ENCODE results near the gene CMSS1. TPM values are rescaled to one million over a fixed set of nuclear protein-coding genes. Genes with fewer than 3 reads are reported as not detected.

The CMSS1 gene
- total RNA-seq, 1 donor from 2014 or later: 8.2 TPM

DNA sequence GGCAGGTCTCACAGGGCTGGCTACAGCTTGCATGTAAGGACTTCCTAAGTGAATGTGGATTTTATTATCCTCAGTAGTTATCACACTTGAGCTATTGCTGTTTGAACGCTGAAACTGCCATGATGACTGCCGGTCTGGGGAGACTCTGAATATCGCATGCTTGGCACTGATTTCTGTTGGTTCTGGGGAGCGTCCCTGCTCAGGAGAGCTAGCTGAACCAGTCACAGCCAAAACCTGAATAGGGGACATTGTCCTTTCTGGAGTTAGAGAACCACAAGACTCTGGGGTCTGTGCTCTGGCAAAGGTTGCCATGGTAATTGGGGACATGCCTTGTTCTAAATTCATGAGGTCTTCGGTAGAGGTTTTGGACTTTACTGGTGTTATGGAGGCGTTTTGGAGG lies 30.8 kb downstream of the CMSS1 start:
- DNase-seq (ENCODE audit: low spot score in 2 of 2): no peak
- no peak for FAIRE-seq

- no peak for DNase-seq (ENCODE audit: low spot score in 2 of 2)
- FAIRE-seq: no peak
Observed at GRCh38 chr3:99850608-99851007, 32.9 kb downstream of the CMSS1 start.

DNA sequence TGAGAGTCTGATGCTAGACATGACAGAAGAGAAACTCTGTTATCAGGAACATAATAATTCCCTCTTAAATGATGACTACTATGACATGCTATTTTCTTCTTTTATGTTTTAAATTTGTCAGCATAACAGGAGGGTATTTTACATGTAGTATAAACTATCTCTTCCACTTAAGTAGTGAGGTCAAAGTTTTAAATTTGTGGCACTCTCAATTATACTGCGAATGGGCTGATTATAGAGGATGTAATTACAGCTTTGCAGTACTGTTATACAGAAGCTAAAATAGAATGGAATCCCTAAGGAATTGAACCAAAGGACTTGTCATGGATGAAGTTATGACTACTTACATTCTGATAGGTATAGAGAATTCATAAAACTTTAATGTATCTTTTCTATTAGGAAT lies 34.3 kb downstream of the CMSS1 start:
- FAIRE-seq (no peak), DNase-seq (ENCODE audit: low spot score in 2 of 2) (no peak)

DNA sequence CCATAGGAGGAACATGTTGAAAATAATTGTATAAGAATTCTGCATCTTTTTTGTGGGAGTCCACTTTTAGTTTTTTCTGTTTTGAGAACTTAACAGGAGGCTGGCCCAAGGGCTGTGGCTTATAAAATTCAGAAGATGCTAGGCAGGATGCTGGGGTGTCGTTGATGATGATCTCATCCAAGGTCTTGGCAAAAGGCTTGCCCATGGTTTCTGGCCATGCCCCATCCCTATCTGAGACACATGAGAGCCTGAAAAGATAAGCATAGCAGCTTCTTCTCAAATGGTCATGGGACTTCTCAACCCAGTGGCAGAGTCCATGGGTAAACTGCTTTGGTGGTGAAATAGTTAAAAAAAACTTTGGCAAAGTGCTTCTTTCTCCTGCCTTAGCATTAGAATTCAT lies 35.2 kb downstream of the CMSS1 start:
- no peak for FAIRE-seq
- no peak for DNase-seq (ENCODE audit: low spot score in 2 of 2)

- no peak for FAIRE-seq
- no peak for DNase-seq (ENCODE audit: low spot score in 2 of 2)
Observed at GRCh38 chr3:99854756-99855298, 37.2 kb downstream of the CMSS1 start.

- DNase-seq (ENCODE audit: low spot score in 2 of 2) (no peak), FAIRE-seq (no peak)
Observed at GRCh38 chr3:99855900-99856299, 38.2 kb downstream of the CMSS1 start.

DNA sequence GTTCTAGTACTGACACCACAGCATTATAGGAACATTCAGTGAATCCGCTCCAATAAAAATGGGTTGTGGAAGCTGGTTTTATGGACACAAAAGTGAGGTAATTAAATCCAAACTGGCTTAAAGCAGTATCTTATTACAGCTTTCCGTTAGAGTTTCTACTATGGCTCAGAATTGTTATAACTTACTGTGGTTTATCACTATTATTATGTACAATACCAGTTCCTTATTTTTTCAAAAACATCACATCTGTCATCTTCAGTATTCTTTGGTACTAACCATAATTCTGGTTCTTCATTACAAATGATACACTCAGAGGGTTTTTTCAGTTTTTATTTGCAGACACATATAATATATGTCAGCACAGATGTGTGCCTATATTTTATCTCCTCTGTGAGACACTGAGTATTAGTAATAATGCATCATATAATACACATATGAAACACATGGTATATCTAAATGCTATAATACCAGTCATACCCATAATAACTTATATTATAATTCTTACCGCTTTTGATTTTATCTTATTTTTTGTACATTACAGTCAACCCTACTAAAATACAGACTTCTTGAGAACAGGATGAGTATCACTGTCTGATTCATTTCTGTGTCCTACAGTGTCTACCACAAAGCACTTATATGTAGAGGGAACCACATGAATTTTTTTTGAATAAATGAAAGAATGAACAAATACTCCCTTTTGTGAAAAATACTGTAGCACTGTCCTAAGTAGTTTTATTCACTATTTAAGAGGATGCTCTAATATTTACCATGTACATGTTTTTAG lies 39.0 kb downstream of the CMSS1 start:
- no peak for FAIRE-seq
- no peak for DNase-seq (ENCODE audit: low spot score in 2 of 2)

- no peak for FAIRE-seq
- DNase-seq (ENCODE audit: low spot score in 2 of 2): no peak
Observed at GRCh38 chr3:99857278-99857677, 39.6 kb downstream of the CMSS1 start.

- FAIRE-seq (no peak), DNase-seq (ENCODE audit: low spot score in 2 of 2) (no peak)
Observed at GRCh38 chr3:99858469-99858868, 40.8 kb downstream of the CMSS1 start.

GRCh38 chr3:99859825-99860224 lies 42.2 kb downstream of the CMSS1 start:
- DNase-seq (ENCODE audit: low spot score in 2 of 2) (no peak), FAIRE-seq (no peak)

GRCh38 chr3:99861216-99861615 lies 43.6 kb downstream of the CMSS1 start:
- FAIRE-seq (no peak), DNase-seq (ENCODE audit: low spot score in 2 of 2) (no peak)

GRCh38 chr3:99862208-99862607 lies 44.5 kb downstream of the CMSS1 start:
- FAIRE-seq: no peak
- DNase-seq (ENCODE audit: low spot score in 2 of 2): no peak

DNA sequence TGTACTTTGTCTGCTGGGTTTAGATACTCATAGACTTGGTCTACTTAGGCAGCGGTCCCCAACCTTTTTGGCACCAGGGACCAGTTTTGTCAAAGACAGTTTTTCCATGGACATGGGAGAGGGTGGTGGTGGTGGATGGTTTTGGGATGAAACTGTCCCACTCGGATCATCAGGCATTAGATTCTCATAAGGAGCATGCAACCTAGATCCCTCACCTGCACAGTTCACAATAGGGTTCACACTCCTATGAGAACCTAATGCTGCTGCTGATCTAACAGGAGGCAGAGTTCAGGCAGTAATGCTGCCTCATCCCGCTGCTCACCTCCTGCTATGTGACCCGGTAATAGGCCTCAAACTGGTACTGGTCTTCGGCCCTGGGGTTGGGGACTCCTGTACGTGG lies 45.3 kb downstream of the CMSS1 start:
- DNase-seq (ENCODE audit: low spot score in 2 of 2): no peak
- FAIRE-seq: no peak

DNA sequence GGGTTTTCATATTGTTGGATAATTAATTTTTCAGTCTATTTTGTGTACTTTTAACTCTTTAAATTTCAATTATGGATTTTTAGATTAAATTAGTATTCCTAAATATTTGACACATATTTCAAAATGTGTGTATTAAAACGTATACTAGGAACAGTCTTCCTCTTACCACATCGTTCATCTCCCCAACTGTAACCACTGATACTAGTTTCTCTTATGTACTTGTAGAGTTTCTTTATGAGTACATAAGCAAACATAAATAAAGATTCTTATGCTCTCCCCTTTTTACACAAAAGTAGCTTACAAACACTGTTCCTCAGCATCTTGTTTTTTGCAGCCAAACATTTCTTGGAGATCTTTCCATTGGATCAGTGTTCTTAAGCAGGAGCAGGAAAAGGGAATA lies 45.9 kb downstream of the CMSS1 start:
- FAIRE-seq (no peak), DNase-seq (ENCODE audit: low spot score in 2 of 2) (no peak)

GRCh38 chr3:99864289-99864688 lies 46.6 kb downstream of the CMSS1 start:
- no peak for FAIRE-seq

DNA sequence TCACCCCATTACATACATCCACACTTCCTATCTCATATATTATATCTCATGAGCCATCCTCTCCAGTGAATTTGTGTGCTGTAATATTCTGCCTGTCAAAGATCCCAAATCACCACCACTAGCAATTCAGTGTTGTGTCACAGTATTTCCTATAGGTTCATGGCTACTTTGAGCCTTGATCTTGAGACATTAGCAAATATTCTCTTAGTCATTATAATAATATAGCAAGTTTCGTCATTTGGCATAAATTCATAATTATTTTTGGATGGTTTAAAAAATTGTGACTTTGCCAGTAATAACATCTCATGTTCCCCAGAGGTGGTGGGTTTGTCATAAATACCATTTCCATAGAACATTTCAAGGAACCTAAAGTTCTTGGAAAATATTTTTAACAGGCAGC lies 47.7 kb downstream of the CMSS1 start:
- no peak for FAIRE-seq
- DNase-seq (ENCODE audit: low spot score in 2 of 2): no peak

More at GRCh38 chr3:99864289-99864688, 46.6 kb downstream of the CMSS1 start:
- DNase-seq (ENCODE audit: low spot score in 2 of 2): no peak

DNA sequence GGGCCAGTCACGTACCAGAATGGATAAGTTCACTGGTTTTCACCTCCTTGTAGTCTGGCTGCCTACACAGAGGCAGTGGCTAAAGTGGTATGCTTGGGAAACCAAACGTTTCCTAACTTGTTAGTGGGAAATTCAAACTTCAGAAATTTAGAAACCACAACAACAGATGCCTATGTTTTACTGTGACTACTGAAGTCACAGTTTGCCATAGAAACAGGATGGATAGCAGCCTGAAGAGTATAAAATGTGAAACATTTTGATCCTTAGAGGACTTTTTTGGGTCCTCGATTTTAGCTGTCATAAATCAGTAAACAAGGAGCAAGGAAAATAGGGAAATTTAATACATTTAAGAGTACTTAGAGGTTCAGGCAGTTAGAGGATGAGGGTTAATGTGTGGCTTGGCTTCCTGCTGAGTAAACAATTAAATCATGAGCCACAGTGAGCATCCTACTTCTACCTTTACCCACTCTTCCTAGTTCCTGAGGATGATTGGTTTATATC lies 48.6 kb downstream of the CMSS1 start:
- FAIRE-seq (no peak), DNase-seq (ENCODE audit: low spot score in 2 of 2) (no peak)

DNA sequence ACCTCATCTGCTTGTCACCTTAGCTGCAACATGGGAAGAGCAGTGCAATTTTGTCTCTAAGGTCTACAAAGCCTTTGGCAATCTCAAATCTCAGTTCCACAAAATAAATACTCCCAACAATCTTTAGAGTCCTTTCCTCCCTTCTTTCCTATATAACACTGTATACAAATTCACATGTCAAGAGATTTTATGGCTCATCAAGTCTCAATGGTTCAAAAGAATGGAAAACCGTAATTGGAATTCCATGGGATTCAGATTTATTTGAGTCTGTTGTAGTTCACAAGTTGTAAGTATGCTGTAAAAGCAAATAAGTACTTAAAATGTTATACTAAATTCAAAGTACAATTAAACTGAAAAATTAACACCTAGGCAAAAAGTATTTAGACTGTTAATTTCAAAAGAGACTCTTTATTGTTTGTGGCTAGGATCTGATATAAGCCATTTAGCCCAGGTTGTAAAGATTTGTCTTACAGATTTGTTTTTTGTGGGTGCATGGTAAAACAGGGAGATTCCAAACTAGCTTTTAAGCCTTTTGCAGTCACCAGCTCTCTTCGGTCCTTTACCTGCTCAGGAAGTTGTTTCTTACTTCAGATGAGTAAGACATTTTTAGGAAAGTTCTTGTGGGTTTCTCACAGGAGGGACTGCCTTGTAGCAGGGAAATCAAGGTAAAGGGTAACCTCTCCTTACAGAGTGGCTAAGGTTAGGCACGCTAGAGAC lies 50.1 kb downstream of the CMSS1 start:
- no peak for DNase-seq (ENCODE audit: low spot score in 2 of 2)
- FAIRE-seq: no peak

DNA sequence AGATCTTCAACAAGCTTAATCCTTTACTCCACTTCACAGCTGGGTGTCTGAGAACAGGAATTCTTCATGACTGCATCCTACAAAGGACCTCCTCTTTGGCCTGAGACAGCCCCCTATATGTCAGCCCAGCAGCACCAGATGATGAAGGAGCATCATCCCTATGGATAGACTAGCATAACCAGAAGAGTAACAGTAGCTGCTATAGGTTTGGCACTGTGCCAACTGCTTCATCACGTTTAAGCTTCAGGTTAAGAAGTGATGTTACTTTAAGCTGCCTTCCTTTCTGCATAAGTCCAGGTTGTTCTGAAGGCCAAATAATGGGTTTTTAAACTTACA lies 50.6 kb downstream of the CMSS1 start:
- DNase-seq (ENCODE audit: low spot score in 2 of 2): no peak
- FAIRE-seq: no peak

- no peak for FAIRE-seq
- no peak for DNase-seq (ENCODE audit: low spot score in 2 of 2)
Observed at GRCh38 chr3:99869621-99870020, 52.0 kb downstream of the CMSS1 start.

DNA sequence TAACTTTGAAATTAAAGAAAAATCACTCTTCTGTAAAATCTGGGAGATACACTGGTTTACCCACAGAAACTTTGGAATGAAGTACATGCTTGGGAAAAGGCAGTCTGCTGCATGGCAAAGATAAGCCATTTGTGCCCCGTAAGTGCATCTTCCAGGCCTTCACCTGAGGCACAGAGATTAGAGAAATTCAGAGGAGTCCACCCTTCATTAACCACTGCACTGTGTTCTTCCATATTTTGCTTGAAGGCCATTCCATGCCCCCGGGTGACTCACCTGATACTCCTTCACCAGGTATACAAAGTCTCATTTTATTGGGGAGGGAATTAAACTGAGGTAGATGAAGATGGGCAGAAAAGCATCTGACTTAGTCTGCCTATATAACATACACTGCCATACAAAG lies 53.0 kb downstream of the CMSS1 start:
- DNase-seq (ENCODE audit: low spot score in 2 of 2) (no peak), FAIRE-seq (no peak)
